GM19468 (cell line): ENCODE results near the gene NXPH1.

Experiments used
- ATAC-seq: cut with Tn5 transposase; IDR thresholded peaks from one replicate; pipeline ENCODE4 v1.9.1; 2021; ENCODE audit warnings: mild to moderate bottlenecking, moderate library complexity, moderate number of reproducible peaks; ENCODE audit not compliant: unreplicated experiment; ENCODE audit errors: extremely low read depth

NXPH1 gene

GRCh38 chr7:8585591-8585990 lies 152.2 kb downstream of the NXPH1 start:
- no peak for ATAC-seq

GRCh38 chr7:8590225-8590624 lies 156.8 kb downstream of the NXPH1 start:
- ATAC-seq, result no peak

GRCh38 chr7:8590791-8591190 lies 157.4 kb downstream of the NXPH1 start:
- no peak for ATAC-seq

GRCh38 chr7:8591289-8591688 lies 157.9 kb downstream of the NXPH1 start:
- no peak for ATAC-seq

- ATAC-seq, result no peak
Observed at GRCh38 chr7:8592167-8592566, 158.8 kb downstream of the NXPH1 start.

- no peak for ATAC-seq
Observed at GRCh38 chr7:8594115-8594514, 160.7 kb downstream of the NXPH1 start.

GRCh38 chr7:8597565-8597964 lies 164.2 kb downstream of the NXPH1 start:
- no peak for ATAC-seq

GRCh38 chr7:8601121-8601520 lies 167.7 kb downstream of the NXPH1 start:
- no peak for ATAC-seq

- ATAC-seq, result no peak
Observed at GRCh38 chr7:8605221-8605620, 171.8 kb downstream of the NXPH1 start.

GRCh38 chr7:8612584-8612983 lies 179.2 kb downstream of the NXPH1 start:
- no peak for ATAC-seq

GRCh38 chr7:8613191-8613590 lies 179.8 kb downstream of the NXPH1 start:
- ATAC-seq, result no peak

GRCh38 chr7:8615019-8615418 lies 181.6 kb downstream of the NXPH1 start:
- ATAC-seq, result no peak

GRCh38 chr7:8618441-8619070 lies 185.1 kb downstream of the NXPH1 start:
- no peak for ATAC-seq

GRCh38 chr7:8620169-8620568 lies 186.8 kb downstream of the NXPH1 start:
- no peak for ATAC-seq

GRCh38 chr7:8625612-8626011 lies 192.2 kb downstream of the NXPH1 start:
- ATAC-seq, result no peak

- no peak for ATAC-seq
Observed at GRCh38 chr7:8627325-8627724, 193.9 kb downstream of the NXPH1 start.

- no peak for ATAC-seq
Observed at GRCh38 chr7:8628656-8629055, 195.2 kb downstream of the NXPH1 start.

GRCh38 chr7:8629504-8629903 lies 196.1 kb downstream of the NXPH1 start:
- no peak for ATAC-seq

GRCh38 chr7:8637322-8637721 lies 203.9 kb downstream of the NXPH1 start:
- no peak for ATAC-seq

- no peak for ATAC-seq
Observed at GRCh38 chr7:8638076-8638475, 204.7 kb downstream of the NXPH1 start.

GRCh38 chr7:8639668-8640067 lies 206.3 kb downstream of the NXPH1 start:
- ATAC-seq, result no peak

- no peak for ATAC-seq
Observed at GRCh38 chr7:8640671-8641070, 207.3 kb downstream of the NXPH1 start.
